Erythroblast (primary cell): ENCODE measurements around the gene GSC2.

Experiments
- GATA1 ChIP-seq: IDR thresholded peaks from 2 replicates; pipeline ENCODE4 v1.6.1; 2011; ENCODE audit warnings: low read depth, mild to moderate bottlenecking, control low read depth, low read length, moderate library complexity
- POLR2A ChIP-seq: IDR thresholded peaks from 2 replicates; pipeline ENCODE4 v1.6.1; 2011; ENCODE audit warnings: mild to moderate bottlenecking, low read length

GRCh38 chr22:19173047-19174035 lies 23.2 kb upstream of the GSC2 start:
- no peak for TF ChIP-seq POLR2A
- TF ChIP-seq GATA1: no peak
